AG04450 (cell line): ENCODE data around the gene RALGPS1. TPM values are rescaled to one million over a fixed set of nuclear protein-coding genes. Genes with fewer than 3 reads are reported as not detected.

Source experiments
- CTCF ChIA-PET: fragments of 300-600, 350-600 bp; formaldehyde crosslinking; extraction: SDS; loops from one replicate; lab custom pipeline; 2022; ENCODE audit warnings: antibody characterized with exemption, inconsistent platforms; lab: Charles Lee
- POLR2A ChIA-PET: fragments of 350-600 bp; formaldehyde crosslinking; extraction: SDS; loops from one replicate; lab custom pipeline; 2021; ENCODE audit warnings: antibody characterized with exemption, inconsistent platforms; lab: Yijun Ruan, JAX
- DNase-seq: peaks from one replicate; pipeline ENCODE4 v3.0.0-alpha.2; 2011; ENCODE audit warnings: low read depth, low spot score
- H3K27ac ChIP-seq: one replicate; pipeline ENCODE4 v1.5.1; 2012; ENCODE audit warnings: low read depth, low read length, control low read depth
- H3K27me3 ChIP-seq: one replicate; pipeline ENCODE4 v1.6.0; 2012; ENCODE audit warnings: low read length; ENCODE audit not compliant: control insufficient read depth, insufficient read depth
- H3K4me3 ChIP-seq: 2 replicates; pipeline ENCODE4 v1.5.1; 2011; ENCODE audit warnings: mild to moderate bottlenecking, low read depth, low read length, control low read depth
- H3K9me3 ChIP-seq: 2 replicates; pipeline ENCODE4 v1.5.1; 2012; ENCODE audit warnings: low read length; ENCODE audit not compliant: control insufficient read depth, insufficient read depth
- CTCF ChIP-seq: IDR thresholded peaks from 2 replicates; pipeline ENCODE4 v1.5.1; 2011; ENCODE audit warnings: low read depth, low read length, control low read depth, inconsistent platforms
- polyA plus RNA-seq: library from polyadenylated mRNA; depleted of rRNA; stranded (reverse); fragments of >200 nt; gene quantifications from 2 replicates; pipeline ENCODE4 v1.2.3, GENCODE V29; 2011

RALGPS1 gene
- polyA plus RNA-seq, 1 experiment, result 4.6 TPM

DNA sequence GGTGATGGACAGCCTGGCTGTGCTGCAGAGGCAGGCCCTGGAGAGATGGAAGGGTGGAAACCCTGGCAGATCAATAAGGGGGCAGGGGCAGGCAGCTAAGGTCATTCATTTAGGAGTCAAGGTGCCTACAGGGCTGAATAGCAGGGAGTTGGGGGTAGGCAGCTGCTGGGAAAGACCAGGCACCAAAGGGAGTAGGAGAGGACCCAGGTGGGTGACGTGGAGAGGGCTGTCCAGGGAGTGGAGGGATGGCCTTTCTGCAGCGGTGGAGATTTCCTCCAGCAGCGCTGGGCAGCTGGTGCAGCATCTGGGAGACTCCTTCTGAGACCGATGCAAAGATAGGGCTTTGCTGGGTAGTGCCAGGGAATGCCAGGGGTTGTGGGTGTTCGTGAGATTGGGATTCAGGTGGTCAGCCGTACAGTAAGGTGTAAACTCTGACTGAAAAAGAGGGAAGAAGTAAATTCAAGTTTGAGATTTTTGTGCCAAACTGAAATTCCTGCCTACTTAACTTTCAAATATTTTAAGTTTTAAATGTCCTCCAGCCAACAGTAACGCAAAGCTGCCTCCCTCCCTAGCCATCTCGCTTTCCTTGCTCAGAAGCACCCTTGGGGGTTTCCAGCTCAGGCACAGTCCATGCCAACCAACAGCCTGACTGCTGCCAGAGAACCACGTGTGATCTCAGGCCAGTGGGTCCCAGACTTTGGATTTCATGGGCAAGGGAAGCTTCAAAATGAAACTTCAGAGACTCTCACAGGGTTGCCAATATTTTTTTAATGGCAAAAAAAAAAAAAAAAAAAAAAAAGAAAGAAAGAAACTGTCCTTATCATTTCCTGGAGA lies 226.5 kb downstream of the RALGPS1 start:
- POLR2A ChIA-PET, result interaction anchor here (0.7 kb wide), 1 partner anchor 241 kb away, joined by 7 read pairs; no protein-coding TSS in a partner anchor

GRCh38 chr9:127142291-127142690 lies 227.7 kb downstream of the RALGPS1 start:
- TF ChIP-seq CTCF, result no peak
- ChIA-PET POLR2A (interaction anchor here (1.7 kb wide), 1 partner anchor 20 kb away, joined by 5 read pairs; the partner anchor contains the start of gene ANGPTL2), CTCF (interaction anchor here (1.8 kb wide), 1 partner anchor 8 kb away, joined by 4 read pairs; no protein-coding TSS in a partner anchor)
- no peak overlapping the region for H3K4me3 ChIP-seq
- no peaks in the 10 kb centered on the region for H3K9me3 ChIP-seq
- H3K27ac ChIP-seq, result no peak overlapping the region
- no peak for DNase-seq
- H3K27me3 ChIP-seq, result peaks cover 3% of the 10 kb centered on the region

More for the DNA sequence above, 226.5 kb downstream of the RALGPS1 start:
- Histone ChIP-seq H3K9me3 (no peaks in the 10 kb centered on the region), H3K27ac (no peak overlapping the region), H3K27me3 (peaks cover 3% of the 10 kb centered on the region), H3K4me3 (no peak overlapping the region)
- CTCF ChIA-PET, result interaction anchor here (0.6 kb wide), 1 partner anchor 32 kb away, joined by 3 read pairs; no protein-coding TSS in a partner anchor
- no peak for DNase-seq
- TF ChIP-seq CTCF, result no peak

- ChIA-PET POLR2A (interaction anchor here (1.7 kb wide), 1 partner anchor 21 kb away, joined by 5 read pairs; the partner anchor contains the start of gene ANGPTL2), CTCF (interaction anchor here (0.6 to 1.8 kb wide), 2 partner anchors 9 to 55 kb away, joined by 3 to 4 read pairs; no protein-coding TSS in a partner anchor)
- Histone ChIP-seq H3K27ac (no peak overlapping the region), H3K27me3 (peaks cover 3% of the 10 kb centered on the region), H3K9me3 (no peaks in the 10 kb centered on the region), H3K4me3 (no peak overlapping the region)
- no peak for DNase-seq
- TF ChIP-seq CTCF, result no peak
These were observed 228.4 kb downstream of the RALGPS1 start for GRCh38 chr9:127142931-127143464.

DNA sequence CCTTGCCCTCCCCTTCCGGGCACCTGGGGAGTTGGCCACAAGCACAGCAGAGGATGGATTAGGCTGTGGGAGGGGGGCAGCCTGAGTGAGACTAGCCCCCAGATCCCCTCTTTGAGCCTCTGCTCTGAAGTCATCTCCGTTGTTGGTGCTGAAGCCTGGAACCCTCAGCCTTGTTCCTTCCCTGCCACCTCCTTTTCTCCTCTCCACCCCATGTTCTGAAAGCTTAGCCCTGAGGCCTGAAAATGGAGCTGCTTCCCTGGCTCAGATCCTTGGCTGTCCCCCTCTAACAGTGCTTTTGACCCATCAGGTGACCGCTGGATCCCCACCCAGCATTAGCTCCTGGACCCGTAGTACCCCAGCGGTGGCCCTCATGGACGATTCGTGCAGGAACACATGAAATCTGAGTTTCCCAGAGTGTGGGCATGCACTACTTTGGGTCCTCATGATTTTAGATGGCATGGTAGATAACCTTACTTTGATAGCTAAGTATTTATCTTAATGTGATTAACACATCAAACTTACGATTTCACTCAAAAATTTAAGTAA lies 229.4 kb downstream of the RALGPS1 start:
- POLR2A ChIA-PET, result interaction anchor here (1.7 kb wide), 1 partner anchor 22 kb away, joined by 5 read pairs; the partner anchor contains the start of gene ANGPTL2
- Histone ChIP-seq H3K4me3 (no peak overlapping the region), H3K27ac (no peak overlapping the region), H3K27me3 (peaks cover 3% of the 10 kb centered on the region), H3K9me3 (no peaks in the 10 kb centered on the region)
- DNase-seq, result no peak
- no peak for TF ChIP-seq CTCF
- CTCF ChIA-PET, result no interaction called here
